Small intestine (tissue), 7 donors: ENCODE measurements around the gene TMEM212. TPM values are rescaled to one million over a fixed set of nuclear protein-coding genes. Genes with fewer than 3 reads are reported as not detected.

Experiments used
- DNase-seq, 2 donors: peaks; one replicate each; pipeline versions ENCODE4 v3.0.0 to v3.0.0-alpha.2; 2013
- FAIRE-seq: peaks from 2 replicates; lab custom pipeline; 2012; peaks lifted over from hg19 to GRCh38; lab: Jason Lieb, UNC
- H3K27ac ChIP-seq, 3 donors: one replicate each; pipeline ENCODE4 v1.5.1; 2013; ENCODE audit warnings: low read length in 2 of 3, mild to moderate bottlenecking in 2 of 3, control low read depth in 1 of 3, inconsistent platforms in 1 of 3, low read depth in 1 of 3, moderate library complexity in 1 of 3
- H3K27me3 ChIP-seq, 3 donors: one replicate each; pipeline ENCODE4 v1.6.1; 2013; ENCODE audit warnings: low read length in 3 of 3, inconsistent platforms in 1 of 3; ENCODE audit not compliant: control insufficient read depth in 3 of 3, insufficient read depth in 3 of 3
- H3K36me3 ChIP-seq, 3 donors: one replicate each; pipeline ENCODE4 v1.6.1; 2013; ENCODE audit warnings: low read length in 3 of 3, inconsistent platforms in 1 of 3, low read depth in 1 of 3, mild to moderate bottlenecking in 1 of 3, moderate library complexity in 1 of 3; ENCODE audit not compliant: control insufficient read depth in 3 of 3, insufficient read depth in 2 of 3
- H3K4me1 ChIP-seq, 3 donors: one replicate each; pipeline ENCODE4 v1.6.1; 2013; ENCODE audit warnings: low read length in 2 of 3, inconsistent platforms in 1 of 3, low read depth in 1 of 3, mild to moderate bottlenecking in 1 of 3, moderate library complexity in 1 of 3; ENCODE audit not compliant: control insufficient read depth in 3 of 3, insufficient read depth in 2 of 3
- H3K4me3 ChIP-seq, 3 donors: one replicate each; pipeline ENCODE4 v1.5.1; 2013; ENCODE audit warnings: low read length in 3 of 3, control low read depth in 1 of 3, inconsistent platforms in 1 of 3, low read depth in 1 of 3, mild to moderate bottlenecking in 1 of 3, moderate library complexity in 1 of 3
- H3K9me3 ChIP-seq, 2 donors: one replicate each; pipeline ENCODE4 v1.6.1; 2013; ENCODE audit warnings: low read depth in 1 of 2, low read length in 1 of 2; ENCODE audit not compliant: control insufficient read depth in 2 of 2, insufficient read depth in 1 of 2
- WGBS, 3 donors: extraction: QIAGEN DNeasy Blood & Tissue Kit; methylation state at CpG; one replicate each; pipeline ENCODE4 v1.1.7; 2013; 5-methylcytosine and 5-hydroxymethylcytosine counted together
- polyA plus RNA-seq, 4 donors: library from polyadenylated mRNA; stranded (reverse) in 3 of 4; unstranded in 1 of 4; fragments of 200-250 nt in 3 of 4; fragments of 120-200 nt in 1 of 4; gene quantifications; one replicate each; pipeline versions ENCODE4 v1.2.1 to v1.2.3, GENCODE V29; 2013
- donor health status: healthy with polysubstance abuse.
- donor health status: control.
- donor health status: control.
- donor health status: Bipolar disorder and iron deficiency.
- donor health status: healthy.

The TMEM212 gene
- polyA plus RNA-seq, 4 donors, result not detected

GRCh38 chr3:171841620-171842000 is 1.5 kb upstream of the TMEM212 start:
- FAIRE-seq, result no peak
- WGBS, 3 donors, result 80 to 93% (median 89%) methylated on average over 1 of the region's 1 CpG
- Histone ChIP-seq H3K9me3 (no peaks in the 10 kb centered on the region), H3K36me3 (no peaks in the 10 kb centered on the region), H3K27me3 (no peaks in the 10 kb centered on the region), H3K4me1 (peaks cover 0 to 4% (median 0%) of the 10 kb centered on the region in 3 donors), H3K27ac (no peak overlapping the region), H3K4me3 (no peak overlapping the region)
- DNase-seq, result no peak

- H3K4me1 ChIP-seq, result no peaks in the 10 kb centered on the region
- no peak overlapping the region for H3K27ac ChIP-seq
- H3K27me3 ChIP-seq, result no peaks in the 10 kb centered on the region
- no peaks in the 10 kb centered on the region for H3K36me3 ChIP-seq
- no peak overlapping the region for H3K4me3 ChIP-seq
- FAIRE-seq (no peak), DNase-seq (no peak)
- WGBS, 3 donors, result 90 to 92% (median 91%) methylated on average over 2 of the region's 2 CpGs
- H3K9me3 ChIP-seq, result no peaks in the 10 kb centered on the region
These were observed 1.7 kb downstream of the TMEM212 start for GRCh38 chr3:171844873-171845272.

DNA sequence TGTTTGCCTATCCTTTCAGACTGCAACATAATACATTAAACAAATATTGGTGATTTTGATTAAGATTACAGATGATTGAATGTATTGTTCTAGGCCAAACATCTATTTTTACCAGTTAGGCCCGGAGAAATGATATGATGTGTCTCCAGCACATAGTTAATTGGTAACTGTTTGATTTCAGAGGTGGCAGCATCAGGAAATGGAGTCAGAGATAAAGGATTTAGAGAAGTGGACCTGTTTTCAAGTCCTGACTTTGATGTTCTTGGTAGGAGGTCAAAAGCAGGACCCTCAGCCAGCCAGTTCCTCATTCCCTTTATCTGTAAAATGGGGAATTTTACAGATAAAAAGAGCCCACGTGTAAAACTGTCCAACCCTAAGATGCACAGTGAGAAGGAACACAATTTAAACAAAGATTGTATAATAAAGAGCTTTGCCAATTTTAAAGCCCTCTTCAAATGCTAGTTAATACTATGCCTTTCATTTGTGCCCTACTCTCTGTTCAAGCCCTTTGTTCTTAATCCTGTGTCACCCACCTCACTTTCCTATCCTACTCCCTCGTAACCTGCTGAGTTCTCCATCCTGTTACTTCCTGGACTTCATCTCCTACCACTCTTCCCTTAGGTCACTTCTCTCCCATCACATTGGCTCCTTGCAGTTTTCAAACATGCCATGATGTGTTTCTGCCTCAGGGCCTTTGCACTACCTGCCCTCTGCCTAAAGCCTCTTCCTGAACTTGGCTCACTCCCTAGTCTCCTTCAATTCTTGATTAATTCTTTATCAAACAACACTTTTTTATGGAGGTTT is 2.5 kb downstream of the TMEM212 start:
- DNase-seq, result no peak
- no peaks in the 10 kb centered on the region for H3K36me3 ChIP-seq
- no peaks in the 10 kb centered on the region for H3K27me3 ChIP-seq
- 62 to 75% (median 71%) methylated on average over 3 of the region's 3 CpGs for WGBS, 3 donors
- no peak overlapping the region for H3K4me3 ChIP-seq
- H3K4me1 ChIP-seq, result no peaks in the 10 kb centered on the region
- no peak overlapping the region for H3K27ac ChIP-seq
- no peak for FAIRE-seq
- no peaks in the 10 kb centered on the region for H3K9me3 ChIP-seq

- Histone ChIP-seq H3K27me3 (no peaks in the 10 kb centered on the region), H3K4me3 (no peak overlapping the region), H3K4me1 (no peaks in the 10 kb centered on the region), H3K36me3 (no peaks in the 10 kb centered on the region), H3K27ac (no peak overlapping the region), H3K9me3 (no peaks in the 10 kb centered on the region)
- no peak for DNase-seq
- FAIRE-seq, result no peak
- 52 to 84% (median 56%) methylated on average over 2 of the region's 2 CpGs for WGBS, 3 donors
These were observed 3.4 kb downstream of the TMEM212 start for GRCh38 chr3:171846597-171846996.

DNA sequence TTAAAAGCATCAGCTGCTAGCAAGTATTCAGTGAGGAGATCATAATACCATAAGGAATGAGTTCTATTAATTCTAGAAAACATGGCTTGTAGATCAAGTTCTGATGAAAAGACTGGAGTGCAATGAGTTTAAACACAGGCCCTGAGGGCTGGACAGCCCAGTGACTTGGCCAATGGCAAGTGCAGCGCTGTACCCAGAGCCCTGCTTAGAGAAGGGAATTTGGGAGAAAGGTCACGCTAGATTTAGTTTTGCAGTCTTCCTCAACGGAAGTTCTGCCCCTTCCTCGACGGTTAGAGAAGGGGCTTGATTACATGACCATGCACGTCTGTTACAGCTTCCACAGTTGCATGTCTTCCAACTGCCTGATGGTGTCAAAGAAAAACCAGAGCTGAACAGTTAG is 4.0 kb downstream of the TMEM212 start:
- Histone ChIP-seq H3K36me3 (no peaks in the 10 kb centered on the region), H3K27ac (no peak overlapping the region), H3K27me3 (no peaks in the 10 kb centered on the region), H3K9me3 (no peaks in the 10 kb centered on the region), H3K4me1 (no peaks in the 10 kb centered on the region), H3K4me3 (no peak overlapping the region)
- DNase-seq, result no peak
- WGBS, 3 donors, result 86 to 95% (median 94%) methylated on average over 6 of the region's 6 CpGs
- no peak for FAIRE-seq

DNA sequence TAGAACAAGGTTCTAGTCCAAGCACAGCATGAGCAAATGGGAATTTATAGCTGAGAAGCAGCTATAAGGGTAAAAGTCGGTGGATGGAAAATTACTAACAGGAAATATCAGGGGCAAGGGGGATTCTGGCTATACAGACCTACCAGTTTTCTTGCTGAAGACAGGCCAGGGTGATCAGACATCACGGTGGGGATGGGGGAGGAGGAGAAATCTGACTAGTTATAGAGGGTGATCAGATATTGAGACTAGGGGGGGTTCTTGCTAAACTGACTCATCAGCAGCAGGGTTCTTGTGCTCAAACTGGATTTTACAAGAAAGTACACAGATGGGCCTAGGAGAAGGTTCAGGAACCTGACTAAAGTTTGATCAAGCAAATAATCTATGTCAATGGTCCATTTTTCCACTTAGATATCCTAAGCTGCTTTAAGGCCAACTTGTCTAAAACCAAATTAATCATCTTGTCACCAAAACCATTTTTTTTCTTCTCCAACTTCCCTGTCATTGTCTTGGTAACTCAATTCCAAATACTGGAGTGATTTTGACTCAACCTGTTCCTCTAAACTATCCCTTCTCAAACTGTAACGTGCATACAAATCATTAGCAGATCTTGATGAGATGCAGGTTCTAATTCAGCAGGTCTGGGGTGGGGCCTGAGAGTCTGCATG is 4.6 kb downstream of the TMEM212 start:
- H3K27ac ChIP-seq, result no peak overlapping the region
- no peaks in the 10 kb centered on the region for H3K27me3 ChIP-seq
- WGBS, 3 donors, result 71 to 90% (median 83%) methylated on average over 3 of the region's 3 CpGs
- no peaks in the 10 kb centered on the region for H3K9me3 ChIP-seq
- no peaks in the 10 kb centered on the region for H3K4me1 ChIP-seq
- no peak for FAIRE-seq
- no peaks in the 10 kb centered on the region for H3K36me3 ChIP-seq
- DNase-seq, result no peak
- no peak overlapping the region for H3K4me3 ChIP-seq

GRCh38 chr3:171849617-171850319 is 6.6 kb downstream of the TMEM212 start:
- Histone ChIP-seq H3K27me3 (no peaks in the 10 kb centered on the region), H3K4me3 (no peak overlapping the region), H3K9me3 (no peaks in the 10 kb centered on the region), H3K27ac (no peak overlapping the region), H3K36me3 (no peaks in the 10 kb centered on the region), H3K4me1 (no peaks in the 10 kb centered on the region)
- 77 to 83% (median 81%) methylated on average over 6 of the region's 6 CpGs for WGBS, 3 donors
- FAIRE-seq, result no peak
- DNase-seq, result no peak

- Histone ChIP-seq H3K36me3 (no peaks in the 10 kb centered on the region), H3K27ac (no peak overlapping the region), H3K4me3 (no peak overlapping the region), H3K4me1 (no peaks in the 10 kb centered on the region), H3K9me3 (no peaks in the 10 kb centered on the region), H3K27me3 (no peaks in the 10 kb centered on the region)
- WGBS, 3 donors, result 73 to 79% (median 78%) methylated on average over 6 of the region's 6 CpGs
- no peak for FAIRE-seq
- DNase-seq, result no peak
These were observed 7.3 kb downstream of the TMEM212 start for GRCh38 chr3:171850320-171850959.
